NCI-H1048 (cell line): ENCODE data around the gene UTP20.
"Not testable (repeated sequence)": the region's sequence is repeated elsewhere in the genome, so short reads cannot be mapped to it uniquely, and the experiment has no call there.

ENCODE experiments used
- DNase-seq: peaks from one replicate; lab custom pipeline; 2025; lab: John Stamatoyannopoulos, UW

Gene UTP20

DNA sequence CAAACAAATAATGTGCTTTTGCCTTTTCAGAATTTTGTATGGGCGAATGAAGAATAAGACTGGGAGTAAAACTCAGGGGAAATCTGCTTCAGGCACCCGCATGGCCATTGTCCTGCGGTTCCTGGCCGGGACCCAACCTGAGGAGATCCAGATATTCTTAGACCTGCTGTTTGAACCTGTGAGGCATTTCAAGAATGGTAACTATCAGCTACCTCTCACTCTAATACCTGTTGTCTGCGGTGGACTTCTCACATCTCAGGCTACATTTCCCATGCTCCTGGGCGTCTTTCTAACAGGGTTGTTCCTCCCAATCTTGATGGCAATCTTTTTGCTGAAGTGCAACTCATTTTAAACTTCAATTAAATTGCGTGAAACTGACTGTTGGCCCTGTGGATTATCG lies 47.1 kb downstream of the UTP20 start:
- no peak for DNase-seq

DNA sequence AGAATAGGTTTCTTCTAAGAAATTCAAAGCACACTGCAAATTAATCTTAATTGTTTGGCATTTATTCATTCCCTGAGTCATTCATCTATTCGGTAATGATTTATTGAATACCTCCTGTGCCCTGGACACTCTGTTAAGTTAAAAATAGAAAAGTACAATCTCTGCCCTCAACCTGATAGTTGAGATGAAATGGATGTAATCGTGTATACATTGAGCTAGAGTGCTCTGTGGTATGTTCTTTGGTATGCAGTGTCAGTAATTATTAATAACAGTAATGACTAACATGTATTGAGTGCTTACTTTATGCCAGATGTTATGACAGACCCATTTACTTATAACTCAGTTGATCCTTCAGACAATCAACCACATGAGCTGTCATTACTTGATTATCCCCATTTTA lies 47.6 kb downstream of the UTP20 start:
- DNase-seq = no peak

DNA sequence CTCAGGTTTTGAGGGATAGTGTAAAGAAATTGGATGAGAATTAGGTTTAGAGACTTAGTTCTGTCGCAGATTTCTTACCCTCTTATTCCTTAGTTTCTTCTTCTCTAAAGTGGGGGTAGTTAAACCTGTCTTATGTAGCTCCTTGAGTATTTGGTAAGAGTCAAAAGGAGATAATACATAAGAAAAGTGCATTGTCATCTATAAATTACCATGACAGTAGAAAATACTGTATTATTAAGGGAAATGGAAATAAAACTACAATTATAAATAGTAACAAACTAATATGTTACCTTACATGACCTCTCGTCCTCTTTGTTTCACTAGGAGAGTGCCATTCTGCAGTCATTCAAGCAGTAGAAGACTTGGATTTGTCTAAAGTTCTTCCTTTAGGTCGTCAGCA lies 49.0 kb downstream of the UTP20 start:
- DNase-seq = no peak

DNA sequence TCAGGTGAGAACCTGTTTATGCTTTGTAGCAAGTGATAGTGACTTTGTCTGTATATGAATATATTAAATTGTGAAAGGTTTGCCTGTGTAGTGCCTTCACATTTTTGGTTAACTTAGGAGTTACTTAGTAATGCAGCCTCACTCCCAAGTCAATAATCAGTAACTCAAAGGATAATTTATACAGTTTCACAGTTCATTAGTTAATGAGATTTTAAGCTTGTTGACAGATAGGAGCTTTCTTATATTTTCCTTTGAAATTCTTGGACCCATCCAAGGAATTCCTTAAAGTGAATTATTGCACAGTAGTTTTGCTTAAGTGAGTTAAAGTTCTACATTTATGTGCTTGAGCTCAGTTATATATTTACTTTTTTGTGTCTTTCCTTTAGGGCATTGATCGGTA lies 50.7 kb downstream of the UTP20 start:
- no peak for DNase-seq

DNA sequence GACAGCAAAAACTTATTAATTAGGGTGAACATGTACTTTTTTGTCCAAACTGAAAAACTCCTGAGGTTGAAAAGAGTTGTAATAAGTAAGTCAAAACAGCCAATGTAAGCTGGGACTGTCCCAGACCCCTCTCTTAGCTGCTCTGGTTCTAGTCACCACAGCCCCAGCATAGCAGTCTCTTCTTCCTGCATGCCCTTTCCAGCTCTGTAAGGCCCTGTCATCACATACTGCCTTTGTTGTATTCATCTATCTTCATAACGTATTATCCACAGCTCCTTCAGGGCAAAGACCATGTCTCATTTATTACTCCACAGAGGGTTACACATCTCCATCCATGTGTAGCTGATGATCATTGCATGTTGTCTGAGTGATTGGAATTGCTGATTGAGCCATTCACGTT lies 56.5 kb downstream of the UTP20 start:
- DNase-seq = no peak

DNA sequence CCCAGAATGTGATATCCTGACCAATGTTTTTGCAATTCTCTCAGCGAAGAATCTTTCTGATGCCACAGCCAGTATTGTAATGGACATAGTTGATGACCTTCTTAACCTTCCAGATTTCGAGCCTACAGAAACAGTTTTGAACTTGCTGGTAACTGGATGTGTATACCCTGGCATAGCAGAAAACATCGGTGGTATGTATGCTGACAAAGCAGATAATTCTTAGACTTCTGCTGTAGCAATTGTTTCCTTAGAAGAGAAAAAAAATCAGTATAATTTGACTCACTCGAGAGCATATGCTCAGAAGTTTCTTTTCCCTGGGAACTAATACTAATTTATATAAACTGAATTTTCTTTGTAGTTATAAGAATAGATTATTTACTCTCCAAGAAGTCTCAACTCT lies 58.2 kb downstream of the UTP20 start:
- no peak for DNase-seq

DNA sequence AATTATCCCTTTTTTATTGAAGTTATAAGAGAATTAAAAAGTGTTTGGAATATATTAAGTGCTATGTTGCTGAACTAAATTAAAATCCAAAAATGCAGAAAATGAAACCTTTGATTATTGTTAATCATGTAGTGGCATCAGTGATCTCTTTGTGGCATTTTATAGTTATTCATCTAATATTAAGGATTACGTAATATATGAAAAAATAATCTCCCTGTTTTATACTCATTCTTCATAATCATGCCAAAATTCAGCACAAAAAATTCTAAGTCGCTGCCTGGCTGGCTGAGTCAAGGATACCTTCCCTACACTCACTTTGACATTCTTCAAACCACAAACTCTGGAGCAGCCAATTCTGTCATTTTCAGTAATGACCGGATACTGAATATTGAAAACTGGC lies 64.0 kb downstream of the UTP20 start:
- no peak for DNase-seq

DNA sequence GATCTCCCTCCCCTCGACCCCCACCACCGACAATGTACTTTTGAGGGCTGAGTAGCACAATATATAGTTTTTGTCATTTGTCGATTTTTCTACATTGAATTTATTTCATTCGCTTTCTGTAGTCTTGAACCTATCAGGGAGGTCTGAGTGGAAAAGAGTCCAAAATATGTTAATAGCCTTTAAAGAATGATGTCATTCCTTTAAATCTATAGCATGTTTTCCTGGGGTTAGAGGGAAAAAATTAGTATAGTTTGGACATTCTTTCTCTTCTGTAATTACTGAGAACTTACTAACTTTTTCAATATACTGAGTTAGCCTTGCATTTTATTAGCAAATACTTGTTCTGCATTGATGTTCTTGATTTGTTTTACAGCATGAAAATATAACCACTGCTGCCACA lies 71.8 kb downstream of the UTP20 start:
- no peak for DNase-seq

DNA sequence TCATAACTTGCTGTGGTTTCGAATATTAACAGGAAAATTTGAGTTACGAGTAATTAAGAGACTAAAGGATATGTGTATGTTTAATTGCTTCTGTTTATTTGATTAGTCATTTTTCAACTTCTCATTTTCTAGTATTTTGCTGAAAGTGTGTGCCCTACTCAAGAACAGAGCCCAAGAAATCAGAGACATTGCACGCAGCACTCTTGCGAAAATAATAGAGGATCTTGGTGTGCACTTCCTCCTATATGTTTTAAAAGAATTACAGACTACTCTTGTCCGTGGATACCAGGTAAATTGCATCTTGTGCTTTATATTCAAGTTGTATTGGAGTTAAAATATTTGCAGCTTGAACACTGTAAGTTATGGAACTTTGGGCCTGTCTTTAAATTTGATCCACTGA lies 76.9 kb downstream of the UTP20 start:
- no peak for DNase-seq

DNA sequence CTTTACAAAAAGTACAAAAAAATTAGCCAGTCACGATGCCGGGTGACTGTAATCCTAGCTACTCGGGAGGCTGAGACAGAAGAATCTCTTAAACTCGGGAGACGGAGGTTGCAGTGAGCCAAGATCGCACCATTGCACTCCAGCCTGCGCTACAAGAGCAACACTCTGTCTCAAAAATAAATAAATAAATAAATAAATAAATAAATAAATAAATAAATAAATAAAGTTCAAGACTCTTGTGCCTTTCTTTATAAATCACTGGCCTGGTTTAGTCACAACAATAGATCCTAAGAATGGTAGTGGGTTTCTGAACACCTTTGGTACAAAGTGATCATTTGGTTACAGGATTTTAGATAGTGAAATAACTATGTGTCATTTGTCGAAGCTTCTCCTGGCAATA lies 81.5 kb downstream of the UTP20 start:
- DNase-seq = no peak

DNA sequence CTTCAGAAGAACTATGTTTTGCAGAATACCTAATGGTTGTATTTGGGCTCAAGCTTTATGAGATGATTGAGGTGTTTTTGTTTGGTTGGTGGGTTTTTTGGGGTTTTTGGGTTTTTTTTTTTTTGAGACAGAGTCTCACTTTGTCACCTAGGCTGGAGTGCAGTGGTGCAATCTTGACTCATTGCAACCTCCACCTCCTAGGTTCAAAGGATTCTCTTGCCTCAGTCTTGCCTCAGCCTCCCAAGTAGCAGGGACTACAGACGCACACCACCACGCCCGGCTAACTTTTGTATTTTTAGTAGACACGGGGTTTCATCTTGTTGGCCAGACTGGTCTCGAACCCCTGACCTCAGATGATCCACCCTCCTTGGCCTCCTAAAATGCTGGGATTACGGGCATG lies 88.1 kb downstream of the UTP20 start:
- no peak for DNase-seq

DNA sequence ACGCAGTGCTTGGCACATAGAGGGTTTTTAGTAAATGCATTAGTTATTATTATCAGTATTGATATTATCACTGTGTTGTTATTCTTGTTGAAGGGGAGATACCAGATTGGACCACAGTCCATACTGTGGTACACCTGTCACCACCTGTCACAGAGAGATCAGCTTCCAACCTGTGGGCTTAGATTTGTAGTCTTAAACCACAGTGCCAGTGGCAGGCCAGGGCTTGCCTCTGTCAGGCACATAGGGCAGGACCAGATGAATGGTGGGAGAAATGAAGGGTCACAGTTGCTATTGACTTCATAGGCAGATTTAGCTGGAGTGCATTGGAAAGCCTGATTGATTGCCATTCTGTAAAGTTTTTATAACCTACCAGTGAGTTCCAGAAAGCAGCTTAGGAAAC lies 92.5 kb downstream of the UTP20 start:
- no peak for DNase-seq

DNA sequence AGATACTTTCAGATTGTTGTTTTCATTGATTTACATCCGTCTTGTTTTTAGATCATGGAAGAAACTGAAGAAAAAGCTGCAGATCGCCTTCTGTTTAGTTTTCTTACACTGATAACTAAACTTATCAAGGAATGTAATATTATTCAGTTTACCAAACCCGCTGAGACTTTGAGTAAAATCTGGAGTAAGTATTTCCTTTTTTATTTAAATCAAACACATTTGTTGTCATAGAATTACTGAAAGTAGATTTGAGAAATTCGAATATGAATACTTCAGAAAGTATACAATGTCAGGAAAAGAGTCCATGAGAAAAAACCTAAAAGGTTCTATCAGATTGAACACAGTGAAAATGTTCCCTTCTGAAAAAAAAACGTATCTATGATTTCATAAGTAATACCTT lies 95.7 kb downstream of the UTP20 start:
- no peak for DNase-seq

DNA sequence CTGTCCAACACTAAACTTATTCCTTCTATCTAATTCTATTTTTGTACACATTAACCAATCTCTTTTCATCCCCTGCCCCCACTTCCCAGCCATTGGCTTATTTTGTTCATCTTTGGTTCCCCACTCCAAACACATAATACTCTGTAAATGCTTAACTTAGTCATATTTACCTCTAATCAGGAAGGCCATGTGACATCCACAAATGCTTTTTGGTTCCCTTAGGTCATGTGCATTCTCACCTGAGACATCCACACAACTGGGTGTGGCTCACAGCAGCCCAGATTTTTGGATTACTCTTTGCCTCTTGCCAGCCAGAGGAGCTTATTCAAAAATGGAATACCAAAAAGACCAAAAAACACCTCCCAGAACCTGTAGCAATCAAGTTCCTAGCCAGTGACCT lies 99.2 kb downstream of the UTP20 start:
- DNase-seq = no peak

DNA sequence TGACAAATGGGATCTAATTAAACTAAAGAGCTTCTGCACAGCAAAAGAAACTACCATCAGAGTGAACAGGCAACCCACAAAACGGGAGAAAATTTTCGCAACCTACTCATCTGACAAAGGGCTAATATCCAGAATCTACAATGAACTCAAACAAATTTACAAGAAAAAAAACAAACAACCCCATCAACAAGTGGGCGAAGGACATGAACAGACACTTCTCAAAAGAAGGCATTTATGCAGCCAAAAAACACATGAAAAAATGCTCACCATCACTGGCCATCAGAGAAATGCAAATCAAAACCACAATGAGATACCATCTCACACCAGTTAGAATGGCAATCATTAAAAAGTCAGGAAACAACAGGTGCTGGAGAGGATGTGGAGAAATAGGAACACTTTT lies 111.3 kb downstream of the UTP20 start:
- DNase-seq = not testable (repeated sequence)

DNA sequence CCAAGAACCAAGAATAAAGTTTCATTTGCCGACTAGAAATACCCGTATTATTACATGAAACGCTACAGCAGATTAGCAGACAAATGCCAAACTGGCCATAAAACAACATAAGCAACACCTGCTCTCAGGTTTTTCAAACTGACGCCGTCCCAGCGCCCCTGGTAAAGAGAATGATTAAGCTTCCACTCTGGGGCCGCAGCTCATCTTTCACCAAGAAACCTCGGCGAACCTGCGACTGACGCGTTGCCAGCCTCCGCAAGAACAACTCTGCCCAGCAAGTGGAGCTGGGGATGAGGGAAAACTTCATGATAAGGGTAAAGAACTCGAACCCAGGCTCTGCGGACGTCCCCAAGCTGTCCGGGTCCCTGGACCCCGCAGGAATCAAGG lies 127.1 kb downstream of the UTP20 start:
- DNase-seq = no peak

DNA sequence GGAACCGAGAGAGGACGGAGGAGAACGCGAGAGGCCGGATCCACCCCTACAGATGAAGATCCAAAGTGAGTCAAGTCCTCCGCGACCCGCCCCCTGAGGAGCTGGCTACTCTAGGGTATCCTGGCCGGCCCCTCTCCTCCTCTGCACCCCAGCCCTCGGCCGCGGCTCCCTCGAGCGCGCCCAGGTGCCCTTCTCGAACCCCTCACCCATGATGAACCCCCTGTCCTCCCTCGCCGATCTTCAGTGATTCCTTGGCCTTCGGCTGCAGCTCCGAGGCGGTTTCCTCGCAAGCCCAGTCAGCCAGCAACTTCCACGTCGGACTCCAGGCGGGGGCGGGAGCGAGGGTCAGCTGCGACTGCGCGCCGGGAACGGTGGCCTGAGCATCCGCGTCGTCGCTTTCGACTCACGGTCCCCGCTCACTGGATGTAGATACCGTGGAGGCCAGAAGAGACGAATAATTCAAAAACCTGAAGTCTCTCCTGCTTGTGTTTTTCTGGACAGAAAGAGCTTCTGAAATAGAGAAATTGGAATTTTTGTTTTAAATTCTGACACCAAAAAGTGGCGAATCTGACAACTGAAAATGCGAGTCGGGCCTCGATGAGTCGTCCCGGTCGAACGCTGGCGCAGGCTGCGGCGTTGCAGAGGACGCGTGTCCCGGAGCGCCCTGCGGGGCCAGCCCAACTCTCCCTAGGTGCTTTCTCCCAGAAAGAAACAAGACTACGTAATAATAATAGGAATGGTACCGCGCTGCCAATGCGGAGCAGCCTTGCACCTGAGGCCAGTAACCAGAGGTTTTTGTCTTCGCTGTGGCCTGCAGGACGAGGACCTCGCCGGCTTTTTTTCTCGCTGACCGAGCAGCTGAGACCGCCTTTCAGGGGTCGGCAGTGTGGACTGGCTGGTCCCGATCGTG lies 127.8 kb downstream of the UTP20 start, which contains the start of gene ARL1:
Gene ARL1, minus strand, starts transcription at position 337 of the 910 bp plus-strand sequence. Its CDS starts 127 bp downstream, at position 210.
- DNase-seq = peak; percentile 69

DNA sequence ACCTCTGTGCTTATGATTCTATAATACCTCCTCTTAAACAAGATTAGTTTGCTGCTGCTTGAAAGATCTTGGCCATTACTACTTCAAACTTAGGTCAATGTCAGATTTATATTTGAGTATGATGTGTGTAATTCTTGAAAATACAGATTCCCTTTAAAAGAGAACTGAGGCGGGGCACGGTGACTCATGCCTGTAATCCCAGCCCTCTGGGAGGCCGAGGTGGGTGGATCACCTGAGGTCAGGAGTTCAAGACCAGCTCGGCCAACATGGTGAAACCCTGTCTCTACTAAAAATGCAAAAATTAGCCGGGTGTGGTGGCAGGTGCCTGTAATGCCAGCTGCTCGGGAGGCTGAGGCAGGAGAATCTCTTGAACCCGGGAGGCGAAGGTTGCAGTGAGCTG lies 130.3 kb downstream of the UTP20 start:
- DNase-seq = not testable (repeated sequence)

DNA sequence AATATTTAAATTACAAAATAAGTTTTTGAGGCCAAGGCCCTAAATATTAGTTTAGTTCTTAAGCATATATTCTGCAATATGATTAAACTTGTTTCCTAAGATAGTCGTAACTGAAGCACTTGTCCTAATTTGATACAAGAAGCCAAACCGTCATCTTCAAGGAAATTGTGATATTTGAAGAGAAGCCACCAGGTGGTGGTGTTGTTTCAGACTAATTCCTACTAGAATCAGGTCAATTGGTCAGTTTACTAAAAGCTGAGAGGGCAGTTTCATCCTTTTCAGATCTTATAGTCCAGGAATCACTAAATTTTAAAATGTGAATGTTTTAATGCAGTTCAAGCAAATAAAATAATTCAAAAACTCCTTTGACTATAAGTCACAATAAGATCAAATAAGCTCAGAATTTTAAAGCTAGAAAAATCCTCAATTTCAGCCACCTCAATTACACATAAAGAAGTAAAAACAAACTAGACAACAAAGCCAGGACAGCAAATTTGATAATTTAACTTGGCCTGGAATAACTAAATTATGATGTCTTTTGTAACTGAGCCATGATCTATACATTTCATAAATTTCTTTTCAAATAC lies 134.7 kb downstream of the UTP20 start:
- DNase-seq = no peak

DNA sequence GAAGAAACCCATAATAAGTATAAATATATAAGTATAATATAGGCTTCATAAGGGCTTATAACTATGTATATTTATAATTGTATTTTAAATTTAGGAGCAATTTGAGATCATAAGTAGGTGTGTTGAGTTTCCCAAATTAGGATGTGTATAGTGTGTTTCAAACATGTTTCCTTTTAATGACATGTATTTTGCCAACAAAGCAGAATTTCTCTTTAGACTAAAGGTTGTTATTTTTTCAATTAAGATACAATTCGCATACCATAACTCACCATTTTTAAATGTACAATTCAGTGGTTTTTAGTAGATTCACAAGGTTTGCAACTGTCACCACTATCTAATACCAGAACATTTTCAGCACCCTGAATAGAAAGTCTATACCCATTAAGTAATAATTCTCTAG lies 135.3 kb downstream of the UTP20 start:
- DNase-seq = no peak

DNA sequence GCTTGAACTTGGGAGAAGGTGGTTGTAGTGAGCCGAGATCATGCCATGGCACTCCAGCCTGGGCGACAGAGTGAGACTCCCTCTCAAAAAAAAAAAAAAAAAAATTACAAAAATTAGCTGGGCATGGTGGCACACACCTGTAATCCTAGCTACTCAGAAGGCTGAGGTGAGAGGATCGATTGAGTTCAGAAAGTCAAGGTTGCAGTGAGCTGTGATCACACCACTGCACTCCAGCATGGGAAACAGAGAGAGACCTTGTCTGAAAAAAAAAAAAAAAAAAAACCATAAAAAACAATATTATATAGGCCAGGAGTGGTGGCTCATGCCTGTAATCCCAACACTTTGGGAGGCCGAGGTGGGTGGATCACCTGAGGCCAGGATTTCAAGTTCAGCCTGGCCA lies 142.2 kb downstream of the UTP20 start:
- not testable (repeated sequence) for DNase-seq

DNA sequence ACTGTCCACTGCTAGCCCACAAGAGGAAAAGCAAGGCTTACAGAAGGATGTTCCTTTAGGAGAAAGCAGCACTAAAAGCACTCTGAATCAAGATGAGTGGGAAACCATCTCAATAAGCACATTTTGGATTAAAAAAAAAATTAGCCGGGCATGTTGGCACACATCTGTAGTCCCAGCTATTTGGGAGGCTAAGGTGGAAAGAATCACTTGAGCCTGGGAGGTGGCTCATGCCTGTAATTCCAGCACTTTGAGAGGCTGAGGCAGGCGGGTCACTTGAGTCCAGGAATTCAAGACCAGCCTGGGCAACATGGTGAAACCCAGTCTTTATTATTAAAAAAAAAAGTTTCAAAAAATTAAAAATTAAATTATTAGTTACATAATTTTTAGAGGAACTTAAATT lies 144.7 kb downstream of the UTP20 start:
- DNase-seq = no peak

DNA sequence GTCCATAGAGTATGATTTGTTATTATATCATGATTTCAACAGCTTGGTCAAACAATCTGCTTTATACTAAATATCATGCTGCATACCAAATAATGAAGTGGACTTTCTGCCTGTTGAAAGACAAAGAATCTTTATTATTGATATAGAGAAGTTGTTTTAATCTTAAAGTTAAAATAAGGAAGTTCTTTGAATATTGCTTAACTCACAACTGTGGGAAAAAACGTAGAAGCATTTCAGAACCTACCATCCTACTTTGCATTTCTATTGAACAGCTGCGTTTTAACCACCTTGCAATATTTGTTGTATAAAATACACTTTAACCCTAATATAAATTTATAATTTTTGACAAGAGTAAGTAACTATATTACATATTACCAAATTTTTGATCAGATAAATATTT lies 150.6 kb downstream of the UTP20 start:
- no peak for DNase-seq

DNA sequence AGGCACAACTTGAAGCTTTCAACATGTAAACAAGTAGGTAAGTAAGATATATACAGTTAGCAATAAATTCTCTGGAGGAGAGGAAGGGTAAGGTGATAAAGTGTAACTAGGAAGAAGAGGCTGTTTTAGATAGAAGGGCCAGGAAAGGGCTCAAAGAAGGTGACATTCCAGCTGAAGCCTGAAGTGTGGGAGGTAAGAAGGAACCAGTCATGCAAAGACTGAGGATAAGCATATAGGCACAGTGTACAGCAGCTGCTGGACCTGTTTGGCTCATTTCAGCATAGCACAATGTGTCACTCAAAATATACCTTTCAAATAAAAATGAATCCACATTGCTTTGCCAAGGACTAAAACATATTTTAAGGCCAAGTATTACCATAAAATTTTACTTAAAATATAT lies 156.2 kb downstream of the UTP20 start:
- DNase-seq = no peak
